Neuronal stem cell (in vitro differentiated cells): ENCODE results near the gene TH.

ENCODE experiments used
- DNase-seq: peaks from one replicate; pipeline ENCODE4 v3.0.0-alpha.2; 2013; ENCODE audit warnings: low spot score
- H2AFZ ChIP-seq: one replicate; pipeline ENCODE4 v1.6.1; 2013; ENCODE audit warnings: mild to moderate bottlenecking, low read length, inconsistent platforms
- H2AK5ac ChIP-seq: 2 replicates; pipeline ENCODE4 v1.6.1; 2013; ENCODE audit warnings: low read depth, mild to moderate bottlenecking, inconsistent platforms, low read length, moderate library complexity, mixed read lengths
- H2BK120ac ChIP-seq: 2 replicates; pipeline ENCODE4 v1.6.1; 2013; ENCODE audit warnings: low read depth, mild to moderate bottlenecking, inconsistent platforms, low read length, moderate library complexity, mixed read lengths
- H2BK12ac ChIP-seq: one replicate; pipeline ENCODE4 v1.6.1; 2013; ENCODE audit warnings: low read length, inconsistent platforms
- H2BK15ac ChIP-seq: 2 replicates; pipeline ENCODE4 v1.6.1; 2013; ENCODE audit warnings: mild to moderate bottlenecking, low read length, inconsistent platforms, mixed read lengths
- H2BK5ac ChIP-seq: one replicate; pipeline ENCODE4 v1.6.1; 2013; ENCODE audit warnings: inconsistent platforms, mild to moderate bottlenecking, low read length, moderate library complexity
- H3K14ac ChIP-seq: one replicate; pipeline ENCODE4 v1.6.1; 2013; ENCODE audit warnings: low read length, inconsistent platforms
- H3K18ac ChIP-seq: 2 replicates; pipeline ENCODE4 v1.6.1; 2013; ENCODE audit warnings: low read length, inconsistent platforms
- H3K23ac ChIP-seq: 2 replicates; pipeline ENCODE4 v1.6.1; 2013; ENCODE audit warnings: low read depth, mild to moderate bottlenecking, mixed read lengths, low read length, inconsistent platforms; ENCODE audit not compliant: poor library complexity
- H3K27ac ChIP-seq: replicated peaks from 3 replicates; pipeline ENCODE4 v1.5.1; 2013; ENCODE audit warnings: low read length, inconsistent platforms
- H3K27me3 ChIP-seq, 3 experiments: 2 replicates each; pipeline ENCODE4 v1.6.1; 2013; ENCODE audit warnings: low read length in 3 of 3, mild to moderate bottlenecking in 2 of 3, inconsistent platforms in 1 of 3, low read depth in 1 of 3, mixed read lengths in 1 of 3, moderate library complexity in 1 of 3; ENCODE audit not compliant: control insufficient read depth in 3 of 3, insufficient read depth in 3 of 3
- H3K36me3 ChIP-seq, 2 donors: replicated peaks in 1 of 2; 2 replicates each; pipeline ENCODE4 v1.6.1; 2013; ENCODE audit warnings: low read length in 2 of 2; ENCODE audit not compliant: control insufficient read depth in 2 of 2, insufficient read depth in 2 of 2
- H3K4ac ChIP-seq: 2 replicates; pipeline ENCODE4 v1.6.1; 2013; ENCODE audit warnings: inconsistent platforms, mild to moderate bottlenecking, low read length, moderate library complexity
- H3K4me1 ChIP-seq, 2 donors: 1 replicate in 1 of 2; 2 replicates in 1 of 2; pipeline ENCODE4 v1.6.1; 2013; ENCODE audit warnings: low read length in 2 of 2, low read depth in 1 of 2; ENCODE audit not compliant: control insufficient read depth in 2 of 2, insufficient read depth in 1 of 2
- H3K4me2 ChIP-seq: one replicate; pipeline ENCODE4 v1.6.1; 2013; ENCODE audit warnings: mild to moderate bottlenecking, low read length, inconsistent platforms; ENCODE audit not compliant: insufficient read depth, poor library complexity, severe bottlenecking
- H3K4me3 ChIP-seq, 2 donors: 2 replicates each; pipeline ENCODE4 v1.5.1; 2013; ENCODE audit warnings: low read length in 2 of 2, mild to moderate bottlenecking in 2 of 2, inconsistent platforms in 1 of 2, moderate library complexity in 1 of 2
- H3K79me1 ChIP-seq: one replicate; pipeline ENCODE4 v1.6.1; 2013; ENCODE audit warnings: low read depth, mild to moderate bottlenecking, inconsistent platforms, low read length, moderate library complexity
- H3K9ac ChIP-seq: one replicate; pipeline ENCODE4 v1.6.1; 2013; ENCODE audit warnings: mild to moderate bottlenecking, low read depth, low read length, inconsistent platforms; ENCODE audit not compliant: poor library complexity
- H3K9me3 ChIP-seq, 2 donors: replicated peaks in 1 of 2; 2 replicates each; pipeline versions ENCODE3 to v1.6.1; 2013; ENCODE audit warnings: low read length in 2 of 2, mild to moderate bottlenecking in 2 of 2, inconsistent platforms in 1 of 2, low read depth in 1 of 2, mixed read lengths in 1 of 2, moderate library complexity in 1 of 2; ENCODE audit not compliant: control insufficient read depth in 2 of 2, insufficient read depth in 1 of 2
- H4K8ac ChIP-seq: one replicate; pipeline ENCODE4 v1.6.1; 2013; ENCODE audit warnings: low read depth, mild to moderate bottlenecking, inconsistent platforms, low read length, moderate library complexity
- H4K91ac ChIP-seq: one replicate; pipeline ENCODE4 v1.6.1; 2013; ENCODE audit warnings: low read length, low read depth, mild to moderate bottlenecking, inconsistent platforms; ENCODE audit not compliant: poor library complexity
- WGBS, 2 donors: extraction: QIAGEN DNeasy Blood & Tissue Kit; methylation state at CpG; one replicate each; pipeline ENCODE4 v1.1.7; 2013; ENCODE audit warnings: missing lambda C conversion rate in 2 of 2, mixed read lengths in 1 of 2; ENCODE audit not compliant: insufficient read length in 2 of 2, insufficient replicate concordance in 1 of 2; ENCODE audit errors: extremely low coverage in 2 of 2; 5-methylcytosine and 5-hydroxymethylcytosine counted together

The TH gene

DNA sequence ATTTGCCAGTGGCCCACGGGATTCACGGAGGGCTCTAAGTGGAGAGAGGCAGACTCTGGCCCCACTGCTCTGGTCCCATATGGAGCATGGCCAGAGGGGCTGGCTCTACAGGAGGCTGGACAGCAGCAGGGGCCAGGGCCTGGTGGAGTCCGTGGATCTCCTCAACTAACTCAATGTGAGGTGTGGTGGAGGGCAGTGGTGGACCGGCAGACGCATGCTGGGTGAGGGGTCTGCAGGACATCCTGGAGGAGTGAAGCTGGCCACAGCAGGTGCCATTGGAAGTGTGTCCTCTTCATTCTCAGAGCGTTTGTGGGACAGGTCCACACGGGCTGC is 48.0 kb downstream of the TH start:
- Histone ChIP-seq H3K4ac (no peak overlapping the region), H3K36me3 (no peaks in the 10 kb centered on the region), H3K14ac (no peak overlapping the region), H2BK120ac (no peak overlapping the region), H2AK5ac (peak overlapping the region; percentile 47), H3K23ac (no peak overlapping the region), H3K9ac (no peak overlapping the region), H3K27ac (no peak overlapping the region), H4K8ac (no peak overlapping the region), H2BK12ac (peak overlapping the region; percentile 41), H3K9me3 (no peaks in the 10 kb centered on the region), H3K4me3 (peak overlapping the region in 1 of 2 donors; percentile 53), H3K18ac (peak overlapping the region; percentile 64), H2BK15ac (peak overlapping the region; percentile 94), H3K79me1 (peaks cover 1% of the 10 kb centered on the region), H2AFZ (no peak overlapping the region), H3K4me2 (no peak overlapping the region), H3K4me1 (peaks cover 0 to 4% of the 10 kb centered on the region in 2 donors), H2BK5ac (peak overlapping the region; percentile 66), H4K91ac (no peak overlapping the region), H3K27me3 (peaks cover 0 to 29% (median 0%) of the 10 kb centered on the region in 3 experiments)
- no CpG with 5 or more reads among the region's 7 CpGs for WGBS, 2 donors
- no peak for DNase-seq

DNA sequence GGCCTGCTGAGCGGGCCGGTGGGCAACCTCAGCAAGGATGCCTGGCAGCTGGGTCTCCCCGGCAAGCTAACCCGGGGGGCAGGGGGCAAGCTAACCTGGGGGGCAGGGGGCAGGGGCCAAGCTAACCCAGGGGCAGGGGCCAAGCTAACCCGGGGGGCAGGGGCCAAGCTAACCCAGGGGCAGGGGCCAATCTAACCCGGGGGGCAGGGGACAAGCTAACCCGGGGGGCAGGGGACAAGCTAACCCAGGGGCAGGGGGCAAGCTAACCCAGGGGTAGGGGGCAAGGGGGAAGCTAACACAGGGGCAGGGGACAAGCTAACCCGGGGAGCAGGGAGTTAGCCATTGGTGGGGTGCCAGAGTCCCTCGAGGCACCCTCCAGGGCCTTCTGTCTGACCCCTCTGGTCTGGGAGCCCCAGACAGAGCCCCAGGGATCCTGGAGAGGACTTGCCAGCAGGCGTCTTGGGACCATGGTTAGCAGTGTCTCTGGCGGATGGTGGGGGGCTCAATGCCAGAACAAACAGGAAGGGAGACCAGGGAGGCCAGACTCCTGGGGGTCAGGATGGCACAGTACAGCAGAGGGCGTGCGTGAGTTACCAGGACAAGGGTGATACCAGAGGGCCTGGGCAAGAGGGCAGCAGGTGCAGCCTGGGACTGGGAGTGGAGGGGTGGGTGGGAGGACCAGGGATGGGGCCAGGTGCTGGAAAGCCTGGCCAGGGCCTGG is 48.5 kb downstream of the TH start:
- WGBS, 2 donors: no CpG with 5 or more reads among the region's 13 CpGs
- Histone ChIP-seq H3K9ac (peak overlapping the region; percentile 72), H3K14ac (peak overlapping the region; percentile 89), H2BK15ac (peak overlapping the region; percentile 94), H3K9me3 (no peaks in the 10 kb centered on the region), H3K36me3 (no peaks in the 10 kb centered on the region), H2BK120ac (peak overlapping the region; percentile 81), H2BK12ac (peak overlapping the region; percentile 41), H3K18ac (peak overlapping the region; percentile 57), H2BK5ac (no peak overlapping the region), H2AK5ac (peak overlapping the region; percentile 47), H3K4ac (no peak overlapping the region), H3K27ac (no peak overlapping the region), H4K8ac (no peak overlapping the region), H3K4me3 (no peak overlapping the region), H2AFZ (no peak overlapping the region), H4K91ac (no peak overlapping the region), H3K79me1 (peaks cover 1% of the 10 kb centered on the region), H3K27me3 (peaks cover 0 to 29% (median 0%) of the 10 kb centered on the region in 3 experiments), H3K23ac (no peak overlapping the region), H3K4me1 (peaks cover 0 to 4% of the 10 kb centered on the region in 2 donors), H3K4me2 (no peak overlapping the region)
- DNase-seq: no peak

DNA sequence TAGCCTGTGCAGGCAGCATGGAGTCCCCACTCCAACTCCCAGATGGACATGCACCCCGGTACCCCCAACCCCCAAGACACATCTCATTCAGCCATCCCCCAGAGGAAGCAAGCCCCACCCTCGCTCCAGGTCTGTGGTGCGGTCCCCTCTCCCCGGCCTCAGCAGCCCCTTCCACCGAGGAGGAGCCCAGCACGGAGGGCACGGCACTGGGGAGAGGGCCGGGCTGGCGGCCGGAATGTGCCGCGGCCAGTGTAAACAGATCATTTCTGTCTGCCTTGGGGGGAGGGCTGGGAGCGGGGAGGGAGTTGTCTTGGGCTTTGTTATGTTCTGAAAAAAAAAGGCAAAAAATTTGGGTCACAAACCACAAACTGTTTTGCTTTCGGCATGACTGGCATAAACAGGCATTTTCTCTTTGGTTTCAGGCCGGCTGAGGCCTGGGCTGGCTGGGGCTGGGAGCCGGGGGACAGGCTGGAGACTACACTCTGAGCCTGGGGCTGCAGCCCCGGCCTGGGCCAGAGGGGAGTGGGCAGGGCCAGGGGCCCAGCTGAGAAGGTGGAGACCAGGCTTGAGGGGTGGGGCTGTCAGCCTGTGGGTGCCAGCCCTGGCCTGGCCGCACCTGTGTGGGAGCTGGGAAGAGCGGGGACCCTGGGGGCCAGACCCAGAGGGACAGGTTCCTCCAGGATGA is 49.3 kb downstream of the TH start:
- Histone ChIP-seq H3K36me3 (no peaks in the 10 kb centered on the region), H2BK120ac (peak overlapping the region; percentile 81), H2BK5ac (no peak overlapping the region), H3K4me3 (no peak overlapping the region), H2BK12ac (no peak overlapping the region), H4K8ac (peak overlapping the region; percentile 3), H2AK5ac (peak overlapping the region; percentile 93), H3K9me3 (no peaks in the 10 kb centered on the region), H3K4ac (no peak overlapping the region), H3K18ac (peak overlapping the region; percentile 76), H4K91ac (no peak overlapping the region), H3K9ac (peak overlapping the region; percentile 72), H2AFZ (peak overlapping the region; percentile 56), H3K27me3 (peaks cover 0 to 29% (median 0%) of the 10 kb centered on the region in 3 experiments), H3K4me2 (no peak overlapping the region), H3K79me1 (peaks cover 1% of the 10 kb centered on the region), H2BK15ac (peak overlapping the region; percentile 58), H3K27ac (no peak overlapping the region), H3K14ac (peak overlapping the region; percentile 89), H3K4me1 (peaks cover 0 to 4% of the 10 kb centered on the region in 2 donors), H3K23ac (no peak overlapping the region)
- no peak for DNase-seq
- WGBS, 2 donors: no CpG with 5 or more reads among the region's 19 CpGs
